GM12801 (cell line): ENCODE measurements around the gene MRPL34.

Experiments
- TF ChIP-seq, protein P1 (sequence below): IDR thresholded peaks from one replicate; pipeline ENCODE4 v1.5.1; 2011; ENCODE audit warnings: control low read depth; ENCODE audit not compliant: insufficient read length; ENCODE audit errors: extremely low read depth

MRPL34 gene

DNA sequence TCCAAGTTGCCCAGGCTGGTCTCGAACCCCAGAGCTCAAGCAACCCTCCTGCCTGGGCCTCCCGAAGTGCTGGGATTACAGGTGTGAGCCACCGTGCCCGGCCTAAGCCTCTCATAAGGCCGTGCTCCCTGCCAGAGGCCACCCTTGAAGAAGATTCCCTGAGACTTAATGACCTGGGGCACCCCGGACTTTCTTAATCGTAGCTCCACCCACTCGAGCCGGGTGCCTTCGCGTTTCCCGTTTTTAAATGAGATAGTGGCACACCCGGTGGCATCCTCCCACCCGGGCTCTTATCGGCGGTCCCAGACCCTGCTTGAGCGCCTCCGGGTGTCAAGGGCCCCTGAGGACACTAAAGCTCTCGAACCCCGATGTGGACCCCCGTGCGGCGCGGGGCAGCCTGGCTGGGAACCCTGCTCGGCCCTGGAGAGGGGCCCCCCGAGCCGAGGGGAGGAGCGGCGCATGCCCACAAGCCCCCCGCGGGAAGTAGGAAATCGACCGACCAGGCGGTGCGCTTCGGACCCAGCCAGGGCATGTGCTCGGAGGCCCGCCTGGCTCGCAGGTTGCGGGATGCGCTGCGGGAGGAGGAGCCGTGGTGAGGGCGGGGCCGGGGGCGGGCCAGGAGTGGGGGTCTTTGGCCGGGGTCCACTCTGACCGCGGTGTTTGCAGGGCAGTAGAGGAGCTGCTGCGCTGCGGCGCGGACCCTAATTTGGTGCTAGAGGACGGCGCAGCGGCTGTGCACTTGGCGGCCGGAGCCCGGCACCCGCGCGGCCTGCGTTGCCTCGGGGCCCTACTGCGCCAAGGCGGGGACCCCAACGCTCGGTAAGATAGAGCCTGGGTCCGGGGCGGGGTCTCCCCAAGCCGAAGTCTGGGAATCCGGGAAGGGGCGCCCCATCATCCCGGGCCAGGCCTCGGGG lies 24.0 kb upstream of the MRPL34 start, which contains the start of gene ANKLE1:
ANKLE1 (plus strand) TSS at position 511 of the 914 bp plus-strand sequence; CDS start at position 531, 20 bp downstream.
- TF ChIP-seq, protein P1, sequence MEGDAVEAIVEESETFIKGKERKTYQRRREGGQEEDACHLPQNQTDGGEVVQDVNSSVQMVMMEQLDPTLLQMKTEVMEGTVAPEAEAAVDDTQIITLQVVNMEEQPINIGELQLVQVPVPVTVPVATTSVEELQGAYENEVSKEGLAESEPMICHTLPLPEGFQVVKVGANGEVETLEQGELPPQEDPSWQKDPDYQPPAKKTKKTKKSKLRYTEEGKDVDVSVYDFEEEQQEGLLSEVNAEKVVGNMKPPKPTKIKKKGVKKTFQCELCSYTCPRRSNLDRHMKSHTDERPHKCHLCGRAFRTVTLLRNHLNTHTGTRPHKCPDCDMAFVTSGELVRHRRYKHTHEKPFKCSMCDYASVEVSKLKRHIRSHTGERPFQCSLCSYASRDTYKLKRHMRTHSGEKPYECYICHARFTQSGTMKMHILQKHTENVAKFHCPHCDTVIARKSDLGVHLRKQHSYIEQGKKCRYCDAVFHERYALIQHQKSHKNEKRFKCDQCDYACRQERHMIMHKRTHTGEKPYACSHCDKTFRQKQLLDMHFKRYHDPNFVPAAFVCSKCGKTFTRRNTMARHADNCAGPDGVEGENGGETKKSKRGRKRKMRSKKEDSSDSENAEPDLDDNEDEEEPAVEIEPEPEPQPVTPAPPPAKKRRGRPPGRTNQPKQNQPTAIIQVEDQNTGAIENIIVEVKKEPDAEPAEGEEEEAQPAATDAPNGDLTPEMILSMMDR, result no peak

DNA sequence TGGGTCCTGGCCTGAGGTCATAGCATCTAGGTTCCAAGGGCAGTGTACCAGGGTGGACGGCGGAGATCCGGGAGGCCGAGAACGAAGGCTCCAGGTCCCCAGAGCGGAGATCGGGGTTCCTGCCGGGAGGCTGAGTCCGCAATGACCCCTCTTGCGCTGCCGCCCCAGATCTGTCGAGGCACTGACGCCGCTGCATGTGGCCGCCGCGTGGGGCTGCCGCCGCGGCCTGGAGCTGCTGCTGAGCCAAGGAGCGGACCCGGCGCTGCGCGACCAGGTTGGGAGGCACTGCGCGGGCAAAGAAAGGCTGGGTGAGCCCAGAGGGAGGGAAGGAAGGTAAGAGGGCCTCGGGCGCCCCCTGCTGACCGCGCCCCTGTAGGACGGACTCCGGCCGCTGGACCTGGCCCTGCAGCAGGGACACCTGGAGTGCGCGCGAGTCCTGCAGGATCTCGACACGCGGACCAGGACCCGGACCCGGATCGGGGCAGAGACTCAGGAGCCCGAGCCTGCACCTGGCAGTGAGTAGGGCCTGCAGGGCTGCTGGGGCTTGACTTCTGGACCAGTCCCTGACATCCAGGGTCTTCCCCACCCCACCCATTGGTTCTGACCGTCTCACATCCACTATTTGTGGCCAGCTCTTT lies 23.1 kb upstream of the MRPL34 start:
- TF ChIP-seq, protein P1, result no peak

- TF ChIP-seq, protein P1, result no peak
These were observed 22.1 kb upstream of the MRPL34 start for GRCh38 chr19:17283504-17283996.

- TF ChIP-seq, protein P1, result no peak
These were observed 20.1 kb upstream of the MRPL34 start for GRCh38 chr19:17285415-17286135.

GRCh38 chr19:17286263-17286662 lies 19.4 kb upstream of the MRPL34 start:
- TF ChIP-seq, protein P1, result no peak

GRCh38 chr19:17286752-17287151 lies 18.9 kb upstream of the MRPL34 start:
- TF ChIP-seq, protein P1, result no peak

GRCh38 chr19:17289489-17289888 lies 16.2 kb upstream of the MRPL34 start:
- TF ChIP-seq, protein P1, result no peak
